B cell (primary cell): ENCODE measurements around the gene EGFL8.

Source experiments
- EZH2 ChIP-seq: IDR thresholded peaks from 2 replicates; pipeline ENCODE4 v1.6.1; 2012; ENCODE audit warnings: borderline replicate concordance, low read depth, mild to moderate bottlenecking, moderate library complexity, low read length; ENCODE audit not compliant: insufficient read depth, poor library complexity, severe bottlenecking
- TF ChIP-seq, protein P1 (sequence below): fragments of 200-600 bp; IDR thresholded peaks from one replicate; pipeline ENCODE4 v1.8.0; 2022; ENCODE audit warnings: antibody characterized with exemption, mild to moderate bottlenecking

- no peak for TF ChIP-seq EZH2
- TF ChIP-seq, protein P1, sequence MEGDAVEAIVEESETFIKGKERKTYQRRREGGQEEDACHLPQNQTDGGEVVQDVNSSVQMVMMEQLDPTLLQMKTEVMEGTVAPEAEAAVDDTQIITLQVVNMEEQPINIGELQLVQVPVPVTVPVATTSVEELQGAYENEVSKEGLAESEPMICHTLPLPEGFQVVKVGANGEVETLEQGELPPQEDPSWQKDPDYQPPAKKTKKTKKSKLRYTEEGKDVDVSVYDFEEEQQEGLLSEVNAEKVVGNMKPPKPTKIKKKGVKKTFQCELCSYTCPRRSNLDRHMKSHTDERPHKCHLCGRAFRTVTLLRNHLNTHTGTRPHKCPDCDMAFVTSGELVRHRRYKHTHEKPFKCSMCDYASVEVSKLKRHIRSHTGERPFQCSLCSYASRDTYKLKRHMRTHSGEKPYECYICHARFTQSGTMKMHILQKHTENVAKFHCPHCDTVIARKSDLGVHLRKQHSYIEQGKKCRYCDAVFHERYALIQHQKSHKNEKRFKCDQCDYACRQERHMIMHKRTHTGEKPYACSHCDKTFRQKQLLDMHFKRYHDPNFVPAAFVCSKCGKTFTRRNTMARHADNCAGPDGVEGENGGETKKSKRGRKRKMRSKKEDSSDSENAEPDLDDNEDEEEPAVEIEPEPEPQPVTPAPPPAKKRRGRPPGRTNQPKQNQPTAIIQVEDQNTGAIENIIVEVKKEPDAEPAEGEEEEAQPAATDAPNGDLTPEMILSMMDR, result no peak
These were observed 17.7 kb upstream of the EGFL8 start for GRCh38 chr6:32146687-32147086.
